Hepatocyte (in vitro differentiated cells): ENCODE measurements around the gene NKX6-1.

ENCODE experiments used
- CTCF ChIP-seq: fragments of 200-600 bp; sonication (generic); IDR thresholded peaks from 2 replicates; pipeline ENCODE4 v1.5.1; 2016; ENCODE audit warnings: antibody characterized with exemption, mild to moderate bottlenecking; ENCODE audit not compliant: poor library complexity
- EZH2phosphoT487 ChIP-seq: fragments of 200-600 bp; sonication (generic); IDR thresholded peaks from one replicate; pipeline ENCODE4 v1.6.1; 2018; ENCODE audit warnings: antibody characterized with exemption, mild to moderate bottlenecking, low read depth, moderate library complexity; ENCODE audit not compliant: unreplicated experiment, severe bottlenecking

GRCh38 chr4:84482564-84483563 lies 16.2 kb downstream of the NKX6-1 start:
- TF ChIP-seq CTCF (peak; percentile 30), EZH2phosphoT487 (no peak)
